ENCODE data around the gene ADAM8. TPM values are rescaled to one million over a fixed set of nuclear protein-coding genes. Genes with fewer than 3 reads are reported as not detected.
"Not testable (repeated sequence)": the region's sequence is repeated elsewhere in the genome, so short reads cannot be mapped to it uniquely, and the experiment has no call there.

The ADAM8 gene
- total RNA-seq, 1 donor from 2014 or later: 1.7 TPM

- DNase-seq: no peak
Measured at GRCh38 chr10:133230044-133230361, 46.7 kb downstream of the ADAM8 start, which contains the start of gene UTF1. Gene UTF1, plus strand, starts transcription at chr10:133230217. Its CDS starts 72 bp downstream, at chr10:133230289.

DNA sequence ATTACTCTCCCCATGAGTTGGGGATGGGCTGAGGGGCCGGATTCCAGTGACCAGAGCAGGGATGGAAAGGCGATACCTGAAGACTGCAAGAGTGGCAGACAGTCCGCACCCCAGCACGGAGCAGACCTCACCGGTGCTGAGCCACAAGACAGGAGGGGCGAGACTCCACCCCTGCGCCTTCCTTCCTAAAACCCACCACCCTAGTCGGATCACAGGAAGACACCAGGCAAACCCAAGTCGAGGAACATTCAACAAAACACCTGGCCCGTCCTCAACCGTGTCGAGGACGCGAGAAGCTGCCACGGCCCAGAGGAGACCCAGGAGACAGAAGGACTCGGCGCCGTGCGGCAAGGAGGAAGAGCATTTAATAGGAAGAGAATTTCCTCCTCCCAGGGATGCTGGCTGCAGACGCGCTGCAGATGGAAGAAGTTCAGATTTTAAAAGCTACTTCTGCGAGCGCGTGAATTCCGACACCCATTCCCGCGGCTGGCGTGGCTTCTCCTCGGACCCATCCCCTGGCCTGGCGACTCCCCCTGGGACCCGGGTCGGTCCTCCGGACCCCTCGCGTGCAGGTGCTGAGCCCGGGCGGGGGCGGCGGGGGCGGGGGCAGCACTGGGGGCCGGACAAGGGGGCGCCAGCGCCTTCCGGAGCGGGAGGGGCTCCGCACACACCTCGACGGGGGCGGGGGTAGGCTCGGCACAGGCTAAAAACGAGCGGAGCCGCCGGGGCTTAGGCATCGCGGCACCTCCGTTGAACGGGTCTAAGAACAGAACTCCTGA is 47.2 kb downstream of the ADAM8 start:
- no peak for DNase-seq

GRCh38 chr10:133227256-133227655 is 49.4 kb downstream of the ADAM8 start:
- no peak for DNase-seq

- no peak for DNase-seq
Measured at GRCh38 chr10:133226251-133226808, 50.3 kb downstream of the ADAM8 start.

DNA sequence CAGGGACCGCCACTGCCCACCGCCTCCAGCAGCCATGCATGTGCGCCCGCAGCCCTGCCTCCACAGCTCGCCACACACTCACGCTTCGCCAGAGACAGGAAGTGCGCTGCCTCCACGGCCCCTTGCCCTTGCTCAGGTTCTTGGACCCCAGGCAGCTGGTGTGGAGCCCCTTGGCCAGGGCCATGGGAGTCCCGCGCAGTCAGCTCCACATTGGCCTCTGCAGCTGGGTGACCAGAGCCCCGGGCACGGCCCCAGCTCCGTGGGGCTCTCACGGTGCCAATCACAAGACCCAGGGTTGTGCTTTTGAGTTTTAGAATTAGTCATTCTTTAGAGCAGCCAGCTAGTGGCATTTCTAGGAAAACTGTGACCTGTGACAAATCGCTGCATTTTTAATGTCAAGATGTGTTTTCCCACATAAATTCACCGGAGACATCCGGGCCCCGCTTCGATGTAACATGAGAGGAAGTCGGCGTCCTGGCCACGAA is 50.9 kb downstream of the ADAM8 start:
- DNase-seq: no peak

- DNase-seq: no peak
Measured at GRCh38 chr10:133224756-133225372, 51.8 kb downstream of the ADAM8 start.

GRCh38 chr10:133224076-133224475 is 52.6 kb downstream of the ADAM8 start:
- DNase-seq: no peak

GRCh38 chr10:133221756-133222155 is 54.9 kb downstream of the ADAM8 start:
- not testable (repeated sequence) for DNase-seq

- DNase-seq: no peak
Measured at GRCh38 chr10:133221331-133221730, 55.3 kb downstream of the ADAM8 start.

- no peak for DNase-seq
Measured at GRCh38 chr10:133219782-133220181, 56.9 kb downstream of the ADAM8 start.

GRCh38 chr10:133218891-133219290 is 57.8 kb downstream of the ADAM8 start:
- DNase-seq: no peak

GRCh38 chr10:133217800-133218589 is 58.7 kb downstream of the ADAM8 start:
- no peak for DNase-seq

DNA sequence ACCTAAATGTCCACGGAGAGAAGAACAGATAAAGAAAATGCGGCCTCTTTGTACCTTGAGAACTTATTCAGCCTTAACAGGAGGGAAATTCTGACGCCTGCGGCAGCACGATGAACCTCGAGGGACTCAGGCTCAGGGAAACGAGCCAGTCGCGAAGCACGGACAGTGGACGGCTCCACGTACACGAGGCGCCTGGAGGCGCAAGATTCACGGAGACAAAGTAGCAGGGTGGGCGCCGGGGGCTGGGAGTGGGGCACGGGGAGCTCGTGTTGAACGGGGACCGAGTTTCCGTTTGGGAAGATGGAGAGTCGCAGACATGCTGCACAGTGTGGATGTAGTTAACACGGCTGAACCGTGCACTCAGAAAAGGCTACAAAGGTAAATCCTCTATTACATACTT is 59.9 kb downstream of the ADAM8 start:
- DNase-seq: no peak

- DNase-seq: no peak
Measured at GRCh38 chr10:133215586-133215985, 61.1 kb downstream of the ADAM8 start.

- no peak for DNase-seq
Measured at GRCh38 chr10:133214468-133215410, 61.9 kb downstream of the ADAM8 start.

DNA sequence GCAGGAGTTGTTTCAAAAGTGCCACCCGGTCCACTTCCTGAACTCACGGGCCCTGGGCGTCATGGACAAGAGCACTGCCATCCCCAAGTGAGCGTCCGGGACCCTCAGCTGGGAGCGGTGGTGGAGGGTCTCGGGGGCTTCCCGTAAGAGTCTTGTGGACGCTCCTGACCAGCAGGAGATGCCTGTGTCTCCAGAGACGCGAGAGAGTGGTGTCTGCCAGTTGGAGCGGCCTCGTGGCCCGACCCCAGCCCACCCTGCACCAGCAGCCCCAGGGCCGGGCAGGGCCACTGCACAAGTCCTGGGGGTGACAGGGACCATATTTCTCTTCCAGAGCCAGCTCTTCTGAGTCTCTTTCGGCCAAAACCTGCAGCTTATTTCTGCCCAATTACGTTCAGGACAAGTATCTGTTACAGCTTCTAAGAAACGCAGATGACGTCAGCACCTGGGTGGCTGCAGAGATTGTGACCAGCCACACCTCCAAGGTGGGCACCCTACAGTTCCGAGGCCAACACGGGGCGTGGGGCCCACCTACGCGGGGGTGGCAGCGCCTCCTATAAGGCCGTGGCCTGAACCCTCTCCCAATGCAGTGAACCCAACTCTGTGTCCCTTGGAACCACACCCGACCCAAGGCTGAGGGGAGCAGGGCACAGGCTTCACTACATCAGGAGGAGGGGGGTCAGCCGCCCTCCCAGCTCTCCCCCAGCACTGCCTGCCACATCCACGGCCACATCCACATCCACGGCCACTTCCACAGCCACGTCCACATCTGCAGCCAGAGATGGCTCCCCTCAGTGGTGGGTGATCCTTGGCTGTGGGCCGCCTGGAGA is 62.8 kb downstream of the ADAM8 start:
- DNase-seq: no peak

GRCh38 chr10:133212853-133213494 is 63.7 kb downstream of the ADAM8 start:
- no peak for DNase-seq

Measured in occipital lobe (tissue), 2 donors.